Endodermal cell (in vitro differentiated cells): ENCODE results near the gene MS4A5. TPM values are rescaled to one million over a fixed set of nuclear protein-coding genes. Genes with fewer than 3 reads are reported as not detected.

Experiments used
- DNase-seq: peaks from one replicate; pipeline ENCODE4 v3.0.0-alpha.2; 2017
- H3K27ac ChIP-seq: 2 replicates; pipeline ENCODE4 v1.5.1; 2013; ENCODE audit warnings: mild to moderate bottlenecking, low read depth, low read length, moderate library complexity
- H3K27me3 ChIP-seq: 2 replicates; pipeline ENCODE4 v1.6.1; 2013; ENCODE audit warnings: mild to moderate bottlenecking, low read length, moderate library complexity; ENCODE audit not compliant: insufficient read depth, control insufficient read depth, poor library complexity, severe bottlenecking
- H3K36me3 ChIP-seq: 2 replicates; pipeline ENCODE4 v1.7.0; 2013; ENCODE audit warnings: mild to moderate bottlenecking, low read length, moderate library complexity; ENCODE audit not compliant: control insufficient read depth, insufficient read depth
- H3K4me1 ChIP-seq: one replicate; pipeline ENCODE4 v1.7.0; 2013; ENCODE audit warnings: low read length; ENCODE audit not compliant: control insufficient read depth, insufficient read depth
- H3K4me3 ChIP-seq: 2 replicates; pipeline ENCODE4 v1.5.1; 2013; ENCODE audit warnings: mild to moderate bottlenecking, low read length, moderate library complexity
- H3K9ac ChIP-seq: 2 replicates; pipeline ENCODE4 v1.6.1; 2013; ENCODE audit warnings: mild to moderate bottlenecking, low read length, moderate library complexity; ENCODE audit not compliant: poor library complexity, severe bottlenecking; ENCODE audit errors: extremely low read depth
- H3K9me3 ChIP-seq: 2 replicates; pipeline ENCODE4 v1.6.1; 2013; ENCODE audit warnings: mild to moderate bottlenecking, low read length, moderate library complexity; ENCODE audit not compliant: control insufficient read depth
- H3K27ac Mint-ChIP-seq: 2 replicates; pipeline ENCODE4 v1.8.0; 2020; ENCODE audit warnings: mixed read lengths
- H3K27me3 Mint-ChIP-seq: 2 replicates; pipeline ENCODE4 v1.8.0; 2021; ENCODE audit warnings: mild to moderate bottlenecking, mixed read lengths; ENCODE audit not compliant: insufficient read depth
- H3K36me3 Mint-ChIP-seq: 2 replicates; pipeline ENCODE4 v1.8.0; 2020; ENCODE audit warnings: low read depth, mixed read lengths
- H3K4me1 Mint-ChIP-seq: 2 replicates; pipeline ENCODE4 v1.8.0; 2020; ENCODE audit warnings: mixed read lengths
- H3K4me3 Mint-ChIP-seq: 2 replicates; pipeline ENCODE4 v1.8.0; 2020; ENCODE audit warnings: mild to moderate bottlenecking, moderate library complexity, mixed read lengths
- H3K9me3 Mint-ChIP-seq: 2 replicates; pipeline ENCODE4 v1.8.0; 2020; ENCODE audit warnings: mild to moderate bottlenecking, mixed read lengths
- WGBS, 2 experiments: methylation state at CpG; one replicate each; pipeline versions ENCODE4 v1.1.5 to v1.1.7; 2013; ENCODE audit warnings: missing lambda C conversion rate in 2 of 2, mixed read lengths in 1 of 2; ENCODE audit not compliant: insufficient coverage in 1 of 2, insufficient read length in 1 of 2; 5-methylcytosine and 5-hydroxymethylcytosine counted together
- long read RNA-seq, 4 experiments: library from polyadenylated mRNA in 2 of 4; library from RNA in 1 of 4; library from capped mRNA in 1 of 4; stranded (forward) in 3 of 4; unstranded in 1 of 4; transcript quantifications; one replicate each; pipeline ENCODE4 v2.0.0, GENCODE V29; 2020 to 2021; ENCODE audit warnings: inconsistent platforms in 1 of 4
- polyA plus RNA-seq, 2 experiments: library from polyadenylated mRNA; stranded (reverse); fragments of 50-300 nt; gene quantifications; one replicate each; pipeline ENCODE4 v1.2.3, GENCODE V29; 2013
- total RNA-seq, 2 donors: library from RNA; stranded (reverse); fragmentation: NEBNext Ultra II Directional in 1 of 2; extraction: Animal tissue kit (Norgen Biotek cat#: 25700) in 1 of 2; gene quantifications; 2 replicates in 1 of 2; 3 replicates in 1 of 2; pipeline ENCODE4 v1.2.1, GENCODE V29; 2021
- TF ChIP-seq, protein P1 (sequence below): fragments of 200-600 bp; sonication (generic); conservative IDR thresholded peaks from 2 replicates; pipeline ENCODE4 v1.5.0; 2021; ENCODE audit warnings: antibody characterized with exemption, mild to moderate bottlenecking

The MS4A5 gene, protein sequence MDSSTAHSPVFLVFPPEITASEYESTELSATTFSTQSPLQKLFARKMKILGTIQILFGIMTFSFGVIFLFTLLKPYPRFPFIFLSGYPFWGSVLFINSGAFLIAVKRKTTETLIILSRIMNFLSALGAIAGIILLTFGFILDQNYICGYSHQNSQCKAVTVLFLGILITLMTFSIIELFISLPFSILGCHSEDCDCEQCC
- total RNA-seq: not detected
- not detected for polyA plus RNA-seq (2013, experiment 1 of 2)
- not detected for polyA plus RNA-seq (2013, experiment 2 of 2)
- long read RNA-seq, experiment 1: 0 reads
- long read RNA-seq, experiment 2: 0 reads
- long read RNA-seq, experiment 3: 0 reads
- long read RNA-seq, experiment 4: 0 reads

DNA sequence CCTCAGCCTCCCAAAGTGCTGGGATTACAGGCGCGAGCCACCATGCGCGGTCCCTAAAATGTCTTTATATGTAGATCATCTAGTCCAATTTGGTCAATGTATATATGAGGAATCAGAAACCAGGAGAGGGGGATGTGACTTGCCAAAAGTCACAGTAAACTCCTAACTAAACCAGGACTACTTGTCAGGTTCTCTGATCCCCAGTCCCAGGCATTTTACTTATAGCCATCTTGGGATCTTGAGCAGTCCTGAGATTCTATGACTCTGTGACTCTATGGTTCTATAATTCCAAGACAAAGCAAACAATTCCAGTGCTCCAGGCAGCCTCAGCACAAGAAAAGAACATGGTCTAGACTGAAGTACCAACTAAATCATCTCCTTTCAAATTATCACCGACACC, at the start of gene MS4A5:
MS4A5 (plus strand) TSS at position 301 of the 400 bp plus-strand sequence. CDS start 103 bp downstream, outside the sequence.
- H3K9ac ChIP-seq: no peak within 1 kb of the TSS
- H3K9me3 ChIP-seq: no peaks in the 10 kb centered on the region
- H3K4me1 ChIP-seq: peaks cover 4% of the 10 kb centered on the region
- 63 to 95% methylated on average over 3 to 5 of the region's 5 CpGs for WGBS, 2 experiments
- TF ChIP-seq, protein P1, sequence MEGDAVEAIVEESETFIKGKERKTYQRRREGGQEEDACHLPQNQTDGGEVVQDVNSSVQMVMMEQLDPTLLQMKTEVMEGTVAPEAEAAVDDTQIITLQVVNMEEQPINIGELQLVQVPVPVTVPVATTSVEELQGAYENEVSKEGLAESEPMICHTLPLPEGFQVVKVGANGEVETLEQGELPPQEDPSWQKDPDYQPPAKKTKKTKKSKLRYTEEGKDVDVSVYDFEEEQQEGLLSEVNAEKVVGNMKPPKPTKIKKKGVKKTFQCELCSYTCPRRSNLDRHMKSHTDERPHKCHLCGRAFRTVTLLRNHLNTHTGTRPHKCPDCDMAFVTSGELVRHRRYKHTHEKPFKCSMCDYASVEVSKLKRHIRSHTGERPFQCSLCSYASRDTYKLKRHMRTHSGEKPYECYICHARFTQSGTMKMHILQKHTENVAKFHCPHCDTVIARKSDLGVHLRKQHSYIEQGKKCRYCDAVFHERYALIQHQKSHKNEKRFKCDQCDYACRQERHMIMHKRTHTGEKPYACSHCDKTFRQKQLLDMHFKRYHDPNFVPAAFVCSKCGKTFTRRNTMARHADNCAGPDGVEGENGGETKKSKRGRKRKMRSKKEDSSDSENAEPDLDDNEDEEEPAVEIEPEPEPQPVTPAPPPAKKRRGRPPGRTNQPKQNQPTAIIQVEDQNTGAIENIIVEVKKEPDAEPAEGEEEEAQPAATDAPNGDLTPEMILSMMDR: no peak
- H3K27me3 Mint-ChIP-seq: no peaks in the 10 kb centered on the region
- H3K27me3 ChIP-seq: no peaks in the 10 kb centered on the region
- H3K27ac ChIP-seq: no peak within 1 kb of the TSS
- H3K4me3 ChIP-seq: no peak within 1 kb of the TSS
- H3K4me3 Mint-ChIP-seq: no peak within 1 kb of the TSS
- no peak within 1 kb of the TSS for H3K27ac Mint-ChIP-seq
- H3K9me3 Mint-ChIP-seq: no peaks in the 10 kb centered on the region
- no peak for DNase-seq
- no peaks in the 10 kb centered on the region for H3K36me3 ChIP-seq
- H3K4me1 Mint-ChIP-seq: peaks cover 18% of the 10 kb centered on the region
- H3K36me3 Mint-ChIP-seq: no peaks in the 10 kb centered on the region

DNA sequence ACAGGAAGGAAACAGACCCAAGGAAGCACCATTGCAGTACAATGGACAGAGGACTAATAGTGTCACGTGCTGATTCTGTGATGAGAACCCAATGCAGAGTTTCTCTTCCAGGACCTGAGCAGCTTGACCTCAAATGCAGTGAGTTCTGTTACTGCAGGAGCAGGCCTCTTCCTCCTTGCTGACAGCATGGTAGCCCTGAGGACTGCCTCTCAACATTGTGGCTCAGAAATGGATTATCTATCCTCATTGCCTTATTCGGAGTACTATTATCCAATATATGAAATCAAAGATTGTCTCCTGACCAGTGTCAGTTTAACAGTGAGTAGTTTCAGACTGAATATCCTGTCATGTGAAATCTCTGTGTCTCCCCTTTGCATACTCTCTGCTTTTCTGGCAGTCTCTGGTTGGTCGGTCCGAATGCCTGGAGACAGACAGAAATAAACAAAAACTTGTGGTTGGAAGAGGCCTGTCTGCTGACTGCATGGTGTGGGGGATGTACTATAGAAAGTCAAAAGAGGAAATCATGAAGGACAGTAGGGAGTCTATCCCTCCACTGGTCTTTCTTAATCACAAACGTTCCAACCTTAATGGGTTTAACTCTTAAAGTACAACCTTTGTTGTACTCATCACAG, 40.0 kb upstream of the MS4A5 start:
- Histone ChIP-seq H3K9ac (no peak overlapping the region), H3K36me3 (no peaks in the 10 kb centered on the region), H3K27me3 (no peaks in the 10 kb centered on the region), H3K4me3 (no peak overlapping the region), H3K9me3 (no peaks in the 10 kb centered on the region), H3K27ac (no peak overlapping the region), H3K4me1 (no peaks in the 10 kb centered on the region)
- TF ChIP-seq, protein P1: no peak
- no peak for DNase-seq
- H3K27me3 Mint-ChIP-seq: no peaks in the 10 kb centered on the region
- H3K9me3 Mint-ChIP-seq: no peaks in the 10 kb centered on the region
- no peak overlapping the region for H3K4me3 Mint-ChIP-seq
- no peak overlapping the region for H3K27ac Mint-ChIP-seq
- H3K36me3 Mint-ChIP-seq: no peaks in the 10 kb centered on the region
- 72 to 79% methylated on average over 2 to 5 of the region's 5 CpGs for WGBS, 2 experiments
- no peaks in the 10 kb centered on the region for H3K4me1 Mint-ChIP-seq

- Histone ChIP-seq H3K27me3 (no peaks in the 10 kb centered on the region), H3K36me3 (no peaks in the 10 kb centered on the region), H3K27ac (no peak overlapping the region), H3K9ac (no peak overlapping the region), H3K9me3 (no peaks in the 10 kb centered on the region), H3K4me1 (no peaks in the 10 kb centered on the region), H3K4me3 (no peak overlapping the region)
- Mint-ChIP-seq H3K27ac (no peak overlapping the region), H3K27me3 (no peaks in the 10 kb centered on the region), H3K36me3 (no peaks in the 10 kb centered on the region), H3K4me1 (no peaks in the 10 kb centered on the region), H3K9me3 (no peaks in the 10 kb centered on the region), H3K4me3 (no peak overlapping the region)
- TF ChIP-seq, protein P1: no peak
- no peak for DNase-seq
Measured at GRCh38 chr11:60390419-60390818, 39.0 kb upstream of the MS4A5 start.
